ENCODE measurements around the gene TIMM50. TPM values are rescaled to one million over a fixed set of nuclear protein-coding genes. Genes with fewer than 3 reads are reported as not detected.
A peak's percentile ranks its signal among the peaks of the same experiment; 100 is the strongest.

The TIMM50 gene
- total and polyA plus RNA-seq, 12 donors: 67.3 to 160 (median 79.9) TPM

- intact Hi-C loops (cut with DNase I): loop anchor here in 6 of 10 donors (2.0 to 10.0 kb wide), 4 partner anchors 33 to 1075 kb away; partner anchors contain the start of genes EID2B (in 5 of the 6), FAM98C (in 1 of the 6) and SUPT5H (in 1 of the 6)
These were observed 722 bp upstream of the TIMM50 start for GRCh38 chr19:39479916-39480315.

GRCh38 chr19:39481229-39481545 is 549 bp downstream of the TIMM50 start:
- Histone ChIP-seq H3K9me3 (no peaks in the 10 kb centered on the region), H3K4me1 (peaks cover 3 to 23% (median 17%) of the 10 kb centered on the region in 9 donors), H3K36me3 (peaks cover 0 to 48% (median 20%) of the 10 kb centered on the region in 9 donors), H3K4me3 (peak overlapping the region; percentile 71 to 100 (median 94)), H3K27ac (peak overlapping the region in 9 of 10 donors; percentile 66 to 89 (median 86)), H3K27me3 (no peaks in the 10 kb centered on the region)
- intact Hi-C loops (cut with DNase I): loop anchor here in 3 of 10 donors (2.0 to 10.0 kb wide), 3 partner anchors 34 to 54 kb away; partner anchors contain the start of genes EID2B (in 2 of the 3) and SUPT5H (in 1 of the 3)
- peak in 1 of 8 donors; percentile 4 for ATAC-seq
- TF ChIP-seq CTCF (IDR thresholded peaks at IDR 0.05): no peak
- no peak for DNase-seq
- WGBS, 2 donors: 2% methylated on average over 12 of the region's 12 CpGs

More at GRCh38 chr19:39479916-39480315, 722 bp upstream of the TIMM50 start:
- no peaks in the 10 kb centered on the region for H3K9me3 ChIP-seq
- H3K27ac ChIP-seq: peak overlapping the region in 9 of 10 donors; percentile 66 to 89 (median 86)
- ATAC-seq (peak in 1 of 8 donors; percentile 1), DNase-seq (no peak)
- no peak for TF ChIP-seq CTCF (IDR thresholded peaks at IDR 0.05)
- H3K36me3 ChIP-seq: peaks cover 0 to 48% (median 21%) of the 10 kb centered on the region in 9 donors
- WGBS, 2 donors: 51 to 58% methylated on average over 10 of the region's 10 CpGs
- H3K4me1 ChIP-seq: peaks cover 3 to 24% (median 19%) of the 10 kb centered on the region in 9 donors
- no peaks in the 10 kb centered on the region for H3K27me3 ChIP-seq
- H3K4me3 ChIP-seq: peak overlapping the region; percentile 71 to 100 (median 94)

GRCh38 chr19:39481676-39482075 is 1.0 kb downstream of the TIMM50 start:
- Histone ChIP-seq H3K4me1 (peaks cover 3 to 23% (median 17%) of the 10 kb centered on the region in 9 donors), H3K27me3 (no peaks in the 10 kb centered on the region), H3K27ac (peak overlapping the region in 2 of 10 donors; percentile 86 to 87), H3K36me3 (peaks cover 0 to 50% (median 22%) of the 10 kb centered on the region in 9 donors), H3K4me3 (peak overlapping the region in 9 of 10 donors; percentile 71 to 100 (median 94)), H3K9me3 (no peaks in the 10 kb centered on the region)
- TF ChIP-seq CTCF (IDR thresholded peaks at IDR 0.05): no peak
- ATAC-seq (peak in 1 of 8 donors; percentile 2), DNase-seq (no peak)
- 69 to 71% methylated on average over 11 of the region's 11 CpGs for WGBS, 2 donors
- intact Hi-C loops (cut with DNase I): loop anchor here in 3 of 10 donors (2.0 to 10.0 kb wide), 3 partner anchors 34 to 53 kb away; partner anchors contain the start of genes EID2B (in 2 of the 3) and SUPT5H (in 1 of the 3)

- peaks cover 3 to 23% (median 17%) of the 10 kb centered on the region in 9 donors for H3K4me1 ChIP-seq
- ATAC-seq (no peak), DNase-seq (no peak)
- no peak for TF ChIP-seq CTCF (IDR thresholded peaks at IDR 0.05)
- intact Hi-C loops (cut with DNase I): loop anchor here in 2 of 10 donors (5.0 to 10.0 kb wide), 2 partner anchors 36 to 52 kb away; partner anchors contain the start of genes EID2B (in 1 of the 2) and SUPT5H (in 1 of the 2)
- H3K27ac ChIP-seq: no peak overlapping the region
- peaks cover 0 to 56% (median 26%) of the 10 kb centered on the region in 9 donors for H3K36me3 ChIP-seq
- no peaks in the 10 kb centered on the region for H3K9me3 ChIP-seq
- no peak overlapping the region for H3K4me3 ChIP-seq
- 75 to 78% methylated on average over 6 of the region's 6 CpGs for WGBS, 2 donors
- no peaks in the 10 kb centered on the region for H3K27me3 ChIP-seq
These were observed 2.5 kb downstream of the TIMM50 start for GRCh38 chr19:39483141-39483540.

Measured in heart right ventricle (tissue), 16 donors.